Gastrocnemius medialis (tissue), 4 donors: Measurements from ENCODE around the gene KCNJ15. TPM values are rescaled to one million over a fixed set of nuclear protein-coding genes. Genes with fewer than 3 reads are reported as not detected.

Source experiments
- ATAC-seq, 2 donors: fragments of 150-250 bp; one replicate each; pipeline ENCODE4 v1.9.1; 2016
- DNase-seq, 2 donors: peaks; one replicate each; pipeline ENCODE4 v3.0.0-alpha.2; 2019
- H3K27ac ChIP-seq, 4 donors: fragments of 200-600 bp; sonication (generic); 1 replicate in 1 of 4; 2 replicates in 3 of 4; pipeline ENCODE4 v1.5.1; 2016 to 2018; ENCODE audit warnings: mild to moderate bottlenecking in 2 of 4, moderate library complexity in 1 of 4
- H3K27me3 ChIP-seq, 3 donors: fragments of 200-600 bp; sonication (generic) in 2 of 3; 1 replicate in 1 of 3; 2 replicates in 2 of 3; pipeline versions ENCODE4 v1.5.1 to v1.6.0; 2016 to 2019; ENCODE audit warnings: mild to moderate bottlenecking in 1 of 3, moderate library complexity in 1 of 3
- H3K36me3 ChIP-seq, 2 donors: fragments of 200-600 bp; sonication (generic) in 1 of 2; one replicate each; pipeline ENCODE4 v1.5.1; 2017 to 2018
- H3K4me1 ChIP-seq, 2 donors: fragments of 200-600 bp; sonication (generic) in 1 of 2; one replicate each; pipeline ENCODE4 v1.5.1; 2016 to 2017; ENCODE audit warnings: mild to moderate bottlenecking in 2 of 2
- H3K4me3 ChIP-seq, 4 donors: fragments of 200-600 bp; sonication (generic) in 3 of 4; 1 replicate in 1 of 4; 2 replicates in 3 of 4; pipeline ENCODE4 v1.5.1; 2016 to 2019; ENCODE audit warnings: mild to moderate bottlenecking in 2 of 4
- H3K9me3 ChIP-seq, 3 donors: fragments of 200-600 bp; sonication (generic) in 2 of 3; 1 replicate in 1 of 3; 2 replicates in 2 of 3; pipeline ENCODE4 v1.5.1; 2016 to 2019
- POLR2A ChIP-seq, 2 donors: fragments of 450-650 bp; IDR thresholded peaks; one replicate each; pipeline ENCODE4 v1.6.1; 2017; ENCODE audit warnings: antibody characterized with exemption in 2 of 2, mild to moderate bottlenecking in 2 of 2, moderate library complexity in 2 of 2
- in situ Hi-C, 4 donors: fragments of 200-750 bp; cut with MboI; loops; one replicate each; pipeline versions ENCODE4 v1.15.0 to v1.8.0; 2017; ENCODE audit warnings: low sequenced_read_pairs in 4 of 4
- intact Hi-C: fragments of 100-400 bp; cut with DNase I; formaldehyde crosslinking; loops from one replicate; pipeline ENCODE4 v1.15.1; 2023; ENCODE audit warnings: low total_unique reads
- total RNA-seq, 4 donors: library from RNA; depleted of rRNA; stranded (reverse); fragments of >200 nt; gene quantifications; one replicate each; pipeline versions ENCODE4 v1.1.0 to v1.2.3, GENCODE V29; 2016
- TF ChIP-seq, protein P1 (sequence below), 5 experiments: fragments of 450-650 bp in 3 of 5; fragments of 200-600 bp in 2 of 5; sonication (generic) in 2 of 5; IDR thresholded peaks in 4 of 5; conservative IDR thresholded peaks in 1 of 5; 1 replicate in 4 of 5; 2 replicates in 1 of 5; pipeline ENCODE4 v1.5.1; 2016 to 2019; ENCODE audit warnings: antibody characterized with exemption in 5 of 5, mild to moderate bottlenecking in 3 of 5, moderate library complexity in 3 of 5

The KCNJ15 gene
- total RNA-seq, 4 donors from 2014 or later, result 0.24 to 1.5 (median 0.37) TPM

DNA sequence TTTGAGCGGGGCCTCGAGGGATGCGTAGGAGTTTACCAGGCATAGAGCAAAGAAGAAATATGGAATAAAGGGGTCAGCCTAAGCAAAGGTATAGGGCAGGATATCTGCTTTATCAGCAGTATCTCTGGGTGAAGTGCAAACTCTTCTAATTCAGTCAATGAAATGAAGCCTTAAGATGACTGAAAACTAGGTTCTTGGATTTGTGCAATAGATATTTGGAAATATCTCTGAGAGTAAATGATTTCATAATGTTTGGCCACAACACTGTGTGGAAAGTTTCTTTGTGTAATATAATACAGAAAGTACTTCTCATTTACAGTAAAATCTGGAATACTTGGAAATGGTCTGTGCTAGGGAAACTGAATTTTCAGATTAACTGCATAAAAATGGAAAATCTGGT, 26.1 kb downstream of the KCNJ15 start:
- Histone ChIP-seq H3K4me3 (no peak overlapping the region), H3K4me1 (no peaks in the 10 kb centered on the region), H3K27ac (no peak overlapping the region), H3K36me3 (no peaks in the 10 kb centered on the region), H3K27me3 (no peaks in the 10 kb centered on the region), H3K9me3 (no peaks in the 10 kb centered on the region)
- DNase-seq (no peak), ATAC-seq (no peak)
- in situ Hi-C loops (no loop called here), intact Hi-C loops (no loop called here)
- TF ChIP-seq, protein P1, sequence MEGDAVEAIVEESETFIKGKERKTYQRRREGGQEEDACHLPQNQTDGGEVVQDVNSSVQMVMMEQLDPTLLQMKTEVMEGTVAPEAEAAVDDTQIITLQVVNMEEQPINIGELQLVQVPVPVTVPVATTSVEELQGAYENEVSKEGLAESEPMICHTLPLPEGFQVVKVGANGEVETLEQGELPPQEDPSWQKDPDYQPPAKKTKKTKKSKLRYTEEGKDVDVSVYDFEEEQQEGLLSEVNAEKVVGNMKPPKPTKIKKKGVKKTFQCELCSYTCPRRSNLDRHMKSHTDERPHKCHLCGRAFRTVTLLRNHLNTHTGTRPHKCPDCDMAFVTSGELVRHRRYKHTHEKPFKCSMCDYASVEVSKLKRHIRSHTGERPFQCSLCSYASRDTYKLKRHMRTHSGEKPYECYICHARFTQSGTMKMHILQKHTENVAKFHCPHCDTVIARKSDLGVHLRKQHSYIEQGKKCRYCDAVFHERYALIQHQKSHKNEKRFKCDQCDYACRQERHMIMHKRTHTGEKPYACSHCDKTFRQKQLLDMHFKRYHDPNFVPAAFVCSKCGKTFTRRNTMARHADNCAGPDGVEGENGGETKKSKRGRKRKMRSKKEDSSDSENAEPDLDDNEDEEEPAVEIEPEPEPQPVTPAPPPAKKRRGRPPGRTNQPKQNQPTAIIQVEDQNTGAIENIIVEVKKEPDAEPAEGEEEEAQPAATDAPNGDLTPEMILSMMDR (IDR thresholded peaks at IDR 0.05 in 4 of 5, conservative IDR thresholded peaks at IDR 0.05 in 1 of 5), result no peak
- no peak for TF ChIP-seq POLR2A (IDR thresholded peaks at IDR 0.05)

GRCh38 chr21:38284216-38284615, 27.4 kb downstream of the KCNJ15 start:
- TF ChIP-seq, protein P1 (IDR thresholded peaks at IDR 0.05 in 4 of 5, conservative IDR thresholded peaks at IDR 0.05 in 1 of 5), result no peak
- TF ChIP-seq POLR2A (IDR thresholded peaks at IDR 0.05), result no peak
- Histone ChIP-seq H3K4me3 (no peak overlapping the region), H3K9me3 (no peaks in the 10 kb centered on the region), H3K4me1 (no peaks in the 10 kb centered on the region), H3K36me3 (no peaks in the 10 kb centered on the region), H3K27me3 (no peaks in the 10 kb centered on the region), H3K27ac (no peak overlapping the region)
- no peak for DNase-seq
- ATAC-seq, result no peak
- in situ Hi-C loops, result no loop called here
- intact Hi-C loops, result no loop called here

- Histone ChIP-seq H3K27me3 (no peaks in the 10 kb centered on the region), H3K36me3 (no peaks in the 10 kb centered on the region), H3K4me1 (no peaks in the 10 kb centered on the region), H3K27ac (no peak overlapping the region), H3K9me3 (no peaks in the 10 kb centered on the region), H3K4me3 (no peak overlapping the region)
- no peak for DNase-seq
- no peak for TF ChIP-seq POLR2A (IDR thresholded peaks at IDR 0.05)
- TF ChIP-seq, protein P1 (IDR thresholded peaks at IDR 0.05 in 4 of 5, conservative IDR thresholded peaks at IDR 0.05 in 1 of 5), result no peak
- in situ Hi-C loops, result no loop called here
- ATAC-seq, result no peak
- intact Hi-C loops, result no loop called here
These were observed 30.1 kb downstream of the KCNJ15 start for GRCh38 chr21:38286739-38287471.

- DNase-seq (no peak), ATAC-seq (no peak)
- in situ Hi-C loops, result no loop called here
- Histone ChIP-seq H3K36me3 (no peaks in the 10 kb centered on the region), H3K4me3 (no peak overlapping the region), H3K4me1 (no peaks in the 10 kb centered on the region), H3K9me3 (no peaks in the 10 kb centered on the region), H3K27ac (no peak overlapping the region), H3K27me3 (no peaks in the 10 kb centered on the region)
- TF ChIP-seq, protein P1 (IDR thresholded peaks at IDR 0.05 in 4 of 5, conservative IDR thresholded peaks at IDR 0.05 in 1 of 5), result no peak
- TF ChIP-seq POLR2A (IDR thresholded peaks at IDR 0.05), result no peak
- intact Hi-C loops, result no loop called here
These were observed 30.7 kb downstream of the KCNJ15 start for GRCh38 chr21:38287476-38287875.
